Measurements from ENCODE around the gene CUX1.
"Not testable (repeated sequence)": the region's sequence is repeated elsewhere in the genome, so short reads cannot be mapped to it uniquely, and the experiment has no call there.

CUX1 gene

DNA sequence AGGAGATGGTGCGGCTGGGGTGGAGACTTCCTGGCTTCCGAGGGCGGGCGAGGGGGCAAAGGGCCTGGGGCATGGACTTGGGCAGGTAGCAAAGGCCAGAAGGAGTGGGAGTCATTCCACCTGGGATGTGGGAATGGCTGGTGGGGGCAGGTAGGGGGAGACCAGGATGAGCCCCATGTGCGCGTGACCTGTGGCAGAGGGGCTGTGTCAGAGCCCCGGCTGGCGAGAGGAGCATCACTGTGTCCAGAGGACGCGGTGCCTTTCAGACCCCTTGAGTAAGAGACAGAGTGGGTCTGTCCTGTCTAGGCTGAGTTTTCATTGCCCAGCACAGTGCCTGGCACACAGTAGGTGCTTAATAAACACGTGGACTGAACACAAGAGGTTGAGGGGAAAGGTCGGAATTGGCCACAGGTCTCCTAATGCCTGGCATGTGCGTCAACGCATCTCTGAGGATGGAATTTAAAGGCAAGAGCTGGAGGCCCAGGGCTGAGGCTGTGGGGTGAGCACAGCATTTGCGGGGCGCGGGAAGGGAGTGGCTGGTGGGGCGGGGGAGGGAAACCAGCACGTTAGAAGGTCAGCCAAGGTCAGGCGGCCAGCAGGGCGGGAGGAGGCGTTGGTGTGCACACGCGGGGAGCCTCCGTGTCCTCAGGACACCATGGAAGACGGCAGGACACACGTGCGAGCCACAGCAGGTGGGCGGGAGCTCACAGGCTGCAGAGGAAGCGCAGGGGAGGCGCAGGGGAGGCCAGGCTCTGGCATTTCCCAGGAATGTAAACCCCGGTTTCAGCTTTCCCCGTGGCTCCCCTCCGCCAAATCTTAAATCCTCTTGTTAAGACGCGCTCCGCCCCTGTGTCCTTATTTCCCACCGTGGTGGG, 51.8 kb downstream of the CUX1 start:
- no peak for DNase-seq (ENCODE audit: low read depth in 2 of 2)

- no peak for DNase-seq (ENCODE audit: low read depth in 2 of 2)
Observed at GRCh38 chr7:101869901-101870290, 52.5 kb downstream of the CUX1 start.

- no peak for DNase-seq (ENCODE audit: low read depth in 2 of 2)
Observed at GRCh38 chr7:101870361-101871062, 53.1 kb downstream of the CUX1 start.

DNA sequence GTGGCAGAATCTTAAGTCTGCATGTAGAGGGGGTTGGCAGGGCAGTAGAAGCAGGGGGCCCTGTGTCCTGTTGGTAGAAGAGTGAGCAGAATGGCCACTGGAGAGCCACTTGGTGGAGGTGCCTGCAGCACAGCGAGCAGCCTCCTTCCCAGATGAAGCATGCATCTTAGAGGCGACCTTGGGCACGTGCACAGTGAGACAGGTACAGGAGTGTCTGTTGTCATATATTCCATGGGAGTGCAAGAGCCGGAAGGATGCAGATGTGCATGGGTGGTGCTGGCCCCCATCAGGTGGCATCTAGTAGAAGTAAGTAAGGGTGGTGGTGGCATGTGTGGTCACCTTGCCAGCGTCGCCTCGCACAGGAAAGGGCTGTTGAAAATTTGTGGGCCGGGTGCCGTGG, 53.9 kb downstream of the CUX1 start:
- no peak for DNase-seq (ENCODE audit: low read depth in 2 of 2)

DNA sequence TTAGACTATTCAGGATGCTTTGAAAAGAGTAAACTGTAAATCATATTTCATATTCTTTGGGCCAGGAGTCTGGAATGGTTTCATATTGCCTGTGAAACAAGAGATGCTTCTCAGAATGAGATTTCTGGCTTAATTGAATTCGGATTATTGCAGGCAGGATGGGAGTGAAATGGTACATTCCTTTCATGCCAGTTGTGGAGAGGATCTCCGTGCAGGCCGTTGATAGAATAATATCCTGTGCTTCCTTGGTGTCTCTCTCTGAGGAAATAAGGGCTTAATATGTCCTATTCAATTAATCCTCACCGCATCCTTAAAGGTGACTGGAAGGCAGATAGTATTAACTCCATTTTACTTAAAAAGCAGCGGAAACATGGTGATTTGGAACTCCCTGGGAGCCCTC, 56.6 kb downstream of the CUX1 start:
- no peak for DNase-seq (ENCODE audit: low read depth in 2 of 2)

- DNase-seq (ENCODE audit: low read depth in 2 of 2) = no peak
Observed at GRCh38 chr7:101875283-101875846, 57.9 kb downstream of the CUX1 start.

DNA sequence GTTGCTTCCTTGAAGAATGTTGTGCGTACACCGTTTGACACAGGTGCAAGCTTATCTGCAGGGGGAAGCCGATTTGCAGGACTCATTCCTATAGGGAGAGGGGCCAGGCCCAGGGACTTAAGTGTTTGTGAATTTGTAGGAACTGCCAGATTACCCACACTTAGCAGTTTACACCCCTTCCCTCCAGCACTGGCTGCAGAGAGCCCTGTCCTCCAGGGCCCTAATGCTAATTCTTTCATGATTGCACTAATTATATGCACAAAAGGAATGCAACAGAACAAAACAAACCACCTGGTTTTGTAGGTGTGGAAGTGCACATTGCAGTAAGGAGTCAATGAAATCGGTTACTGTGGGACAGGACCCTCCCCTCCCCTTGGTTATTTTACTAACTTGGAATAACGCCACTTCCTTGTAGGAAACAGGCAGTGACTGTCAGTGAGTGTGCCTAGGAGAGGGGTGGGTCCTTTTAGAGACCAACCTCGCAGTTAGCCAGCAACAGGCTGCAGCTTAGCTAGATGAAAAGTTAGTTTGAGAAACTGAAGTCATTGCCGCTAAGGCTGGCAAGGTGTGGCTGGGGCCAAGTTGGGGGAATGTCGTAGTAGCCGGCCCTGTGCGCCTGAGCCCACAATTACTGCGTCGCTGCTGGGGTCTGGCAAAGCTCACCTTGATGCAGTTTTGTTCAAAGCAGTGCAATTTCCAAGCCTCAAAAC, 60.6 kb downstream of the CUX1 start:
- no peak for DNase-seq (ENCODE audit: low read depth in 2 of 2)

DNA sequence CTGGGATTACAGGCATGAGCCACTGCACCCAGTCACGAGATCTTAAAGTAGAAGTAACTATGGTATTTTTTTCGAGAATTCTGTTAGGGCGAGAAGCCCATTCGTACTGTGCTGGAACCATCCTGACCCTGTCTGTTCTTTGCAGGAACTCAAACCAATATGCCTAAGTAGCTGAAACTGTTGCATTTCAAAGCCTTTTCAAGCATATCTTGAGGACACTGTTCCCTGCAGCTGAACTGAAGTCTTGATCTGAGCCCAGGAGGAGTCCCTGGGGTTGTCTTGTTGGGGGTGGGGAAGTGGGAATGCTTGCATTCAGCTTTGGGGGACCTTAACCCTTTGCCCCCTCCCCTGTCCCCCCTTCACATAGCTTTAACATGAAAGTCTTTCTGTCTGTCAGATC, 61.5 kb downstream of the CUX1 start:
- DNase-seq (ENCODE audit: low read depth in 2 of 2) = no peak

DNA sequence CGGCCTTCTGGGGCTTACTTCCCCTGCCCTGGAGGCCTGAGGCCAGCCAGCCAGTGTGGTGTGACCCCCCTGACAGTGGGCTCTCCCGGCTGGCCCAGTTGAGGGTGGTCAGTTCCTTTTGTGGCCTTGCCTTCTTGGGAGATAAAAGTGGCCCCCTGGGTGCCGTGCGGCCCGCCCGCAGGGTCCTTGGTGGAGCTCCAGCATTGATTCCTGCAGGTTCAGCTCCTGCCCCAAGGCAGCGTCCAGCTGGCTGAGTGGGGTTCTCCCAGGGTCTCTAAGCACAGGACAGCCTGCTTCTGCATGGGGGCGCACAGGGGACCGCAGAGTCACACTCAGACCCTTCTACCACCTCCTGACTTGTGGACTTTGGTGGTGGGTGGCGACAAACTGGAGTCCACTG, 62.1 kb downstream of the CUX1 start:
- DNase-seq (ENCODE audit: low read depth in 2 of 2) = no peak

DNA sequence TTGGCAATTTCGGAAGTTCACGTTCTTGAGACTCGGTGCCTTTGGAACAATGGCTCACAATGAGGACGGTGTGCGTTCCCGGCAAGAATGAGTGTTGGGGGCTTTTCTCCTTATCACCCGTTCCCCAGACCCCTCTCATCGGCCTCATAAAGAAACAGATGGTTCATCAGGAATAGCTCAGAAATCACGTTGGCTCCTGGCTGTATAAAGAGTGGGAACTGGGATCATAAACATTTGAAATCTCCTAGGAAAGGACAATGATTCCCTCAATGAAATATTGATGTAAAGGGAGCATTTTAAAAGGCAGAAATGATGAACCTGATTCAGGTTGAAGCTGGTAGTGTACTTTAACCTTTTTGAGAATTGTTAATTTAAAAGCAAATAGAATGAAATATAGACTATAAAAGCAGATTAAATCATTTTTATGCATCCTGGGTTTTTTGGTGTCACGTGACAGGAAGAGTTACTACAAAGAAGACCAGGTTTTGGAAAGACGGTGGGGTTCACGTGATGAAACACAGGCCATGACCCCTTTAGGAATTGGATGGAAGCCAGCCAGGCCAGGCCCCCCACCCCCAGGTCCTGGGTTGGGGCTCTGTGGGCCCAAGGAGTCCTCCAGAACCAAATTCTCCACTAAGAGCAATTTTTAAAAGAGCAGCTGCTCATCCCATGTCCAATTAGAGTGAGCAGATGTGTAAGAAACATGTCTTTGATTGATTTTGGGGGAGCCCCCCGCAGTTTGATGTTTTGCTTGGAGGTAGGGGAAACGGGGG, 63.0 kb downstream of the CUX1 start:
- no peak for DNase-seq (ENCODE audit: low read depth in 2 of 2)

DNA sequence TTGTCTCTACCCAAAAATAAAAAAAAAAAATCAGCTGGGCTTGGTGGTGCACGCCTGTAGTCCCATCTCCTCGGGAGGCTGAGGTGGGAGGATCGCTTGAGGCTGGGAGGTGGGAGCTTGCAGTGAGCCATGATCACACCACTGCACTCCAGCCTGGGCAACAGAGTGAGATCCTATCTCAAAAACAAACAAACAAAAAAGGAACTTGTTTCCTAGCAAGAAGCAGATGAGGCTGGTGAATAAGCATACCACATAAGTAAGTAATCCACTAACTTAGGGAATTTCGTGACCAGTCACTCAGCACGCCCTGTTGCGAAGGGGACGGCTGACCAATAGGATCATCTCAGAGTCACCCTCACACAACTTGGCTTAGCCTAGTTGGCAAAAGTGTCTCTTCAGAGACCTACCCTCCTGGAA, 64.6 kb downstream of the CUX1 start:
- no peak for DNase-seq (ENCODE audit: low read depth in 2 of 2)

DNA sequence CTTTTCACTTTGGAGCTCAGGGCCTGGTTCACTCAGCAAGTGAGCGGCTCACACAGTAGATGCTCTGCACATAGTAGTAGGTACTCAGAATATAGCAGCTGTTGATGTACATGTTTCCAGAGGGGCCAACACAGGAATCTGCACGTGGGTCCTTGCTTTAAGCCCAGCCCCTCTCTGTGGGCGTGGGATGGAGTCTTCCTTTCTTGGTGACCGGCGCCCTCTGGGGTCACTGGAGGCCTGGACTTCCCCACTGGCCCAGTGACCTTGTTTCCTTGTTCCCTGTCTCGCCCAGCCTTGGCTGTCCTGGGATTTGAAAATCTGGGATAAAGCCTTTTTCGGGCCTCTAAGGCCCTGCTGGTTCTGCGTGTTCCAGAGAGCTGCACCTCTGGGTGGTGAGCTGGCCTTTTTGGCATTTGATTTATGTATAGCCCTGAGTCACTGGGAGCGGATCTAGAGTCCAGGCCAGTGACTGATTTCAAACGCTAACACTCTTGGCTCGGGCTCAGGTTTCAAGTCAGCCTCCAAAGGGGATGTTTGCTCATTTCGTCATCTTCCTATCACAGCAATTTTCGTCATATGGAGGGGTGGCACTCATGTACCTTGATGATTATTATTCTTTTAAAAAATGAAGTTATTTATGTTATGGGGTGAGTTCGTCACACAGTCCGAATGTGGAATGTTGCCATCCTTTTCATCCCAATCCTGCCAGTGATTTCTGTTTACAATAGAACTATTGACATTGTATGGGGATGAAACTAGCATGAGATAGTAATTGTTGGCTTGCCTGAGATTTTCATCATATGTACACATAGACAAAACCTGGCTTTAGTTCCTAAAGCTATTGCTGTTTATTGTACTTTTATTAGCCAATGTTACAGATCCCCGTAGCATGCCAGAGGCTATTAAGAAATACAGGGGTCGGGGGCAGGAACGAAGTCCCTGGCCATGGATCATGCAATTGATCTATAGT, 65.5 kb downstream of the CUX1 start:
- DNase-seq (ENCODE audit: low read depth in 2 of 2) = no peak

DNA sequence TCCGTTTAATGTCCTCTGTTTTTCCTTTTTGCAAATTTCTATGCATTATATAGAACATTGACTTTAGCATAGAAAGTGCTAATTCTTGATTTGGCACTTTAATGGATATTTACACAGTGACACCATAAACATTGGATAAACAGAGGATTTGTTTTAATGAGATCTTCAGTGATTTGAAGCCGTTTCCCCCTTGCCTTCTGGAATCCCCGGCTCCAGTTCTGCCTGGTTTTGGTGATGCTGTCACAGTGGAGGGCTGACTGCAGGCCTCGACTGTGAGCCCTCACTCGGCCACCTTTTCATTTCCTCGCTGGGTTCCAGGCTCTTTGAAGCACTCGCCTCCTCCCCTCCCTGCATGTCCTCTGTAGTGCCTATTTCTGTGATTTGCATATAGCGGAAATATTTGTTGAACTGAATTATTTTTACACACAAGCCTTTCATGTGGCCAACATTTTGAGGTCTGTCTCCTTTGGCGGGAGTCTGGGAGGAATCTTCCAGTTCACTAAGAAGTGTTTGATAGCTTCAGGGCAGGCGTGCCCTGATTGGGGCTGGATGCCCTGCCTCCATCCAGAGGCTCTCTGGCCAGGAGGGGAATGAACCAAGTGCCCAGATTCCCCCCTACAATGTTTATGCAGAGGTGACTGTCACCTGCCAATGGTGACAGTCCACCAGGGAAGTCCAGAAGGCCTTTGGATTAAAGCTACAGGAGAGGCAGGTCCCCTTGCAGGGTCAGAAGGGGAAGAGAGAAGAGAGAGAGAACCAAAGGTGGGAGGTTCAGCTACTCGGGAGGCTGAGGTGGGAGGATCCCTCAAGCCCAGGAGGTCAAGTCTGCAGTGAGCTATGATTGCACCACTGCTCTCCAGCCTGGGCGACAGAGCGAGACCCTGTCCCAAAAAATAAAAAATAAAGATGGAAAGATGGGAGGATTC, 67.5 kb downstream of the CUX1 start:
- DNase-seq (ENCODE audit: low read depth in 2 of 2) = no peak

DNA sequence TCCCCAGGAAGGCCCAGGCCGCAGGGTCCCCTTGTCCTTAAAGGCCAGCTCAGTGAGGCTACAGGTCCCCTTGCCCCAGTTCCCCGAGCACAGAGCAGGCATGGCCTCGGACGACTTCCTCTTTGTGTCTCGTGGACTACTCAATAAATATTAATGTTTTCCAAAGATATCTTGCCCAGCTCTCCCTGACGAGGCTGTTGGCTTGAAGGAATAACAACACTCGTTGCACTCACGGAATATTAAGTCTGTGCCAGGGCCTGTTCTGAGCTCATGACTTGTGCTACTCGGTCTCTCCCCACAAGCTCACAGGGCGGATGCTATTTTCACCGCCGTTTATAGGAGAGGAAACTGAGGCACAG, 68.2 kb downstream of the CUX1 start:
- no peak for DNase-seq (ENCODE audit: low read depth in 2 of 2)

DNA sequence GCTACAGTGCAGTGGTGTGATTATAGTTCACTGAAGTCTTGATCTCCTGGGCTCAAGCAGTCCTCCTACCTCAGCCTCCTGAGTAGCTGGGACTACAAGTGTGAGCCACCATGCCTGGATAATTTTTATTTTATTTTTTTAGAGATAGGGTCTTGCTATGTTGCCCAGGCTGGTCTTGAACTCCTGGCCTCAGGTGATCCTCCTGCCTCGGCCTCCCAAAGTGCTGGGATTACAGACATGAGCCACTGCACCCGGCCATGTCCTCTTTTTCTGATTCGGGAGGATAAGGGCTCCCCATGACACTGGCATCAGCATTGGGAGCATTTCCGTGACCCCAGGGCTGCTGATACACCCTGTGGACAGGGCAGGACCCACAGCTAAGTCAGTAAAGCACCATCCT, 69.9 kb downstream of the CUX1 start:
- not testable (repeated sequence) for DNase-seq (ENCODE audit: low read depth in 2 of 2)

GRCh38 chr7:101888564-101888963, 71.1 kb downstream of the CUX1 start:
- not testable (repeated sequence) for DNase-seq (ENCODE audit: low read depth in 2 of 2)

GRCh38 chr7:101890749-101891523, 73.5 kb downstream of the CUX1 start:
- DNase-seq (ENCODE audit: low read depth in 2 of 2) = no peak

DNA sequence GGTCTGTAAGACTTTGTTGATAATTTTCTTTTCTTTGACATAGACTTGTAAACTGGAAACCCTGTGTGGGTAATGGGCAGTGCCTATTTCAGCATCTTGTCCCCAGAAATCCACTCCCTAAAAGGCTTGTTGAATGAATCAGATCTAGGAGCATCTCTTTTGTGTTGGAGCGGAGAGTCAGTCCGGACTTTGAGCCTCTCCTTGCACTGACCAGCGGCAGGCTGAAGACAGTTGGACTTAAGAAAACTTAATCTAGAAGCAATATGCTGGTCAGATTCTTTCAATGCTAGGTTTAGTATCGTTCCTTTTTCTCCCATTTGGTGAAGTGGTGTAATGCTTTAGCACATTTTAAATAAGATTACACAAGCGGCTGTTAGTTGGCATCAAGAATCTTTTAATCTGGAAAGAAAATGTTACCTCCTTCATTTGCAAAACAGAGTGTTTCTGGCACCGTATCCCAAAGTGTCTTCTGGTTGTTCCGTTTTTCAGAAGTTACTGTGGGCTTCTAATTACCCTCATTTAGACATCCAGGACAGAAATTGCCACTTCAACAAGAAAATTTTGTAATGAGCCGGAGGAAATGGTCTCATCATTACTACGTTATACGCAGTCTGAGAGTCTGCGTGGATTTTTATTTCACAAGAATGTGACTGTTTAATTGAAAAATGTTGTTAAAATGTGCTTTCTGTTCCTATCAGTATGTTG, 74.7 kb downstream of the CUX1 start:
- DNase-seq (ENCODE audit: low read depth in 2 of 2) = no peak

Data from stimulated activated CD8-positive, alpha-beta memory T cell treated with anti-CD3 and anti-CD28 coated beads, Interleukin-7, amount 100 ng/mL, for 1 hour (primary cell).